A549 (cell line): ENCODE measurements around the gene KPTN. TPM values are rescaled to one million over a fixed set of nuclear protein-coding genes. Genes with fewer than 3 reads are reported as not detected.
A peak's percentile ranks its signal among the peaks of the same experiment; 100 is the strongest.

Experiments used
- ATAC-seq, 2 experiments: fragments of 200-7000 bp in 1 of 2; fragments of >200 bp in 1 of 2; cut with Nextera tagmentation in 1 of 2; cut with Tn5 transposase in 1 of 2; 3 replicates each; pipeline versions ENCODE4 v1.8.0 to v1.9.1; 2018 to 2020; ENCODE audit warnings: mild to moderate bottlenecking in 1 of 2, moderate library complexity in 1 of 2
- CTCF ChIA-PET: fragments of 300-600 bp; sonication (Branson Sonifier 250); formaldehyde crosslinking; extraction: SDS; loops from one replicate; lab custom pipeline; 2021; ENCODE audit warnings: antibody characterized with exemption, inconsistent platforms; lab: Yijun Ruan, JAX
- POLR2A ChIA-PET: fragments of 350-600 bp; formaldehyde crosslinking; extraction: SDS; loops from one replicate; lab custom pipeline; 2021; ENCODE audit warnings: antibody characterized with exemption, inconsistent platforms; lab: Yijun Ruan, JAX
- DNase-seq, 2 experiments: peaks; one replicate each; pipeline versions ENCODE4 v3.0.0 to v3.0.0-alpha.2; 2011 to 2016; ENCODE audit warnings: low read depth in 1 of 2, low spot score in 1 of 2
- FAIRE-seq: peaks from 2 replicates; lab custom pipeline; 2011; peaks lifted over from hg19 to GRCh38; lab: Jason Lieb, UNC
- H3K27ac ChIP-seq, 2 experiments: fragments of >200 bp; sonication (Bioruptor Twin); formaldehyde crosslinking; 3 replicates each; pipeline ENCODE4 v1.5.1; 2016 to 2017
- H3K4me1 ChIP-seq: fragments of >200 bp; sonication (Bioruptor Twin); formaldehyde crosslinking; 3 replicates; pipeline ENCODE4 v1.6.1; 2016
- H3K4me2 ChIP-seq: fragments of >200 bp; sonication (Bioruptor Twin); formaldehyde crosslinking; 3 replicates; pipeline ENCODE4 v1.6.1; 2016
- H3K4me3 ChIP-seq: fragments of >200 bp; sonication (Bioruptor Twin); formaldehyde crosslinking; 3 replicates; pipeline ENCODE4 v1.5.1; 2016
- H3K9me3 ChIP-seq: fragments of >200 bp; sonication (Bioruptor Twin); formaldehyde crosslinking; 3 replicates; pipeline ENCODE4 v1.6.1; 2016
- BCL3 ChIP-seq: fragments of >200 bp; sonication (Bioruptor Twin); formaldehyde crosslinking; IDR thresholded peaks from 3 replicates; pipeline ENCODE4 v1.6.1; 2016
- BHLHE40 ChIP-seq: IDR thresholded peaks from 2 replicates; pipeline ENCODE4 v1.6.1; 2012; ENCODE audit warnings: low read depth, low read length, inconsistent platforms
- CBX8 ChIP-seq: fragments of 200-600 bp; sonication (generic); IDR thresholded peaks from 2 replicates; pipeline ENCODE4 v1.6.1; 2016
- CHD4 ChIP-seq: fragments of 200-600 bp; sonication (generic); IDR thresholded peaks from 2 replicates; pipeline ENCODE4 v1.6.1; 2016; ENCODE audit warnings: antibody characterized with exemption, mild to moderate bottlenecking, borderline replicate concordance
- CTCF ChIP-seq: fragments of >200 bp; sonication (Bioruptor Twin); formaldehyde crosslinking; IDR thresholded peaks from 3 replicates; pipeline ENCODE4 v1.5.1; 2016
- EHMT2 ChIP-seq: fragments of 200-600 bp; sonication (generic); IDR thresholded peaks from 2 replicates; pipeline ENCODE4 v1.6.1; 2016; ENCODE audit warnings: antibody characterized with exemption, low read depth, mild to moderate bottlenecking, moderate library complexity
- ELK1 ChIP-seq: fragments of 150-350 bp; IDR thresholded peaks from 2 replicates; pipeline ENCODE4 v1.6.1; 2014; ENCODE audit warnings: low read depth, mild to moderate bottlenecking, low read length
- FOXS1 ChIP-seq: fragments of 250-450 bp; sonication (Bioruptor Pico); IDR thresholded peaks from 2 replicates; pipeline ENCODE4 v1.5.0; 2020; ENCODE audit warnings: mild to moderate bottlenecking, moderate library complexity
- GATA3 ChIP-seq: IDR thresholded peaks from 2 replicates; pipeline ENCODE4 v1.6.1; 2012; ENCODE audit warnings: borderline replicate concordance
- HES2 ChIP-seq: fragments of >200 bp; sonication (Bioruptor Twin); formaldehyde crosslinking; IDR thresholded peaks from 2 replicates; pipeline ENCODE4 v1.6.1; 2016
- HOXB5 ChIP-seq: fragments of 250-450 bp; sonication (Bioruptor Pico); IDR thresholded peaks from 2 replicates; pipeline ENCODE4 v1.5.0; 2020; ENCODE audit warnings: mild to moderate bottlenecking, moderate library complexity
- JUN ChIP-seq, 2 experiments: fragments of >200 bp; sonication (Bioruptor Twin); formaldehyde crosslinking; IDR thresholded peaks; 2 replicates in 1 of 2; 3 replicates in 1 of 2; pipeline ENCODE4 v1.6.1; 2016 to 2017
- JUNB ChIP-seq: fragments of >200 bp; sonication (Bioruptor Twin); formaldehyde crosslinking; IDR thresholded peaks from 2 replicates; pipeline ENCODE4 v1.6.1; 2016
- KDM1A ChIP-seq: fragments of 200-600 bp; sonication (generic); IDR thresholded peaks from 2 replicates; pipeline ENCODE4 v1.6.1; 2016; ENCODE audit warnings: low read depth, mild to moderate bottlenecking
- KDM5A ChIP-seq: fragments of 200-600 bp; sonication (generic); IDR thresholded peaks from 2 replicates; pipeline ENCODE4 v1.6.1; 2016; ENCODE audit warnings: antibody characterized with exemption, mild to moderate bottlenecking
- MAFK ChIP-seq: fragments of 450-650 bp; IDR thresholded peaks from 2 replicates; pipeline ENCODE4 v1.6.1; 2014; ENCODE audit not compliant: partially characterized antibody
- MYC ChIP-seq: IDR thresholded peaks from 2 replicates; pipeline ENCODE4 v1.6.1; 2012; ENCODE audit warnings: mild to moderate bottlenecking, inconsistent platforms, low read length, improper control_type of control experiment, borderline replicate concordance
- NFE2L2 ChIP-seq: fragments of 150-350 bp; conservative IDR thresholded peaks from 2 replicates; pipeline ENCODE4 v1.6.1; 2014; ENCODE audit warnings: low read length
- PBX3 ChIP-seq: IDR thresholded peaks from 2 replicates; pipeline ENCODE4 v1.6.1; 2012
- POLR2AphosphoS2 ChIP-seq: conservative IDR thresholded peaks from 2 replicates; pipeline ENCODE4 v1.6.1; 2012; ENCODE audit warnings: low read length, improper control_type of control experiment, inconsistent platforms
- RNF2 ChIP-seq: fragments of 200-600 bp; sonication (generic); IDR thresholded peaks from 2 replicates; pipeline ENCODE4 v1.6.1; 2016; ENCODE audit warnings: low read depth, mild to moderate bottlenecking, antibody characterized with exemption, moderate library complexity, borderline replicate concordance
- SMC3 ChIP-seq: fragments of >200 bp; sonication (Bioruptor Twin); formaldehyde crosslinking; IDR thresholded peaks from 3 replicates; pipeline ENCODE4 v1.6.1; 2018; ENCODE audit warnings: inconsistent platforms
- TP53 ChIP-seq: fragments of 250-450 bp; sonication (Bioruptor Pico); IDR thresholded peaks from 2 replicates; pipeline ENCODE4 v1.5.0; 2021; ENCODE audit warnings: mild to moderate bottlenecking, moderate library complexity
- ZNF302 ChIP-seq: fragments of 250-450 bp; sonication (Bioruptor Pico); IDR thresholded peaks from 2 replicates; pipeline ENCODE4 v1.9.0; 2021; ENCODE audit warnings: inconsistent platforms, mild to moderate bottlenecking, moderate library complexity
- ZSCAN20 ChIP-seq: fragments of 250-450 bp; sonication (Bioruptor Pico); IDR thresholded peaks from 2 replicates; pipeline ENCODE4 v1.8.0; 2022; ENCODE audit warnings: mild to moderate bottlenecking, moderate library complexity
- WGBS: methylation state at CpG from one replicate; pipeline ENCODE4 v1.1.6; 2017; ENCODE audit errors: missing lambda C conversion rate; 5-methylcytosine and 5-hydroxymethylcytosine counted together
- polyA plus RNA-seq, 4 experiments: library from polyadenylated mRNA; depleted of rRNA in 3 of 4; stranded (reverse); fragments of >200 nt; fragmentation: RNase III in 1 of 4; extraction: RNeasy Plus Mini Kit Qiagen cat#74134 plus additional on column Dnase treatment in 1 of 4; gene quantifications; 2 replicates in 3 of 4; 3 replicates in 1 of 4; pipeline ENCODE4 v1.2.3, GENCODE V29; 2011 to 2017

Gene KPTN
- polyA plus RNA-seq, 2 of the 4 experiments (the other 2 are of a cell fraction) = 10.6 to 20.6 TPM

GRCh38 chr19:47531640-47532387, 47.8 kb upstream of the KPTN start:
- no peak overlapping the region for H3K4me3 ChIP-seq
- peak; percentile 37 to 69; a peak in 3 of 6 replicates for ATAC-seq

GRCh38 chr19:47529018-47529742, 45.2 kb upstream of the KPTN start:
- Histone ChIP-seq H3K4me1 (no peaks in the 10 kb centered on the region), H3K27ac (no peak overlapping the region), H3K4me3 (no peak overlapping the region), H3K4me2 (no peak overlapping the region), H3K9me3 (no peaks in the 10 kb centered on the region)
- FAIRE-seq (no peak), ATAC-seq (no peak; a peak in 1 of 6 replicates), DNase-seq (no peak)
- no peak for TF ChIP-seq BCL3
- TF ChIP-seq HOXB5 (CRISPR knock-in tag) = no peak
- no peak for TF ChIP-seq ELK1
- no peak for TF ChIP-seq ZSCAN20 (CRISPR knock-in tag)
- TF ChIP-seq KDM1A = no peak
- no peak for TF ChIP-seq JUNB
- no peak for TF ChIP-seq MAFK
- TF ChIP-seq KDM5A = no peak
- no peak for TF ChIP-seq NFE2L2
- no peak for TF ChIP-seq SMC3
- TF ChIP-seq BHLHE40 = no peak
- no peak for TF ChIP-seq ZNF302
- no peak for TF ChIP-seq EHMT2
- TF ChIP-seq PBX3 = no peak
- no peak for TF ChIP-seq FOXS1
- CTCF ChIA-PET = interaction anchor here (0.6 to 3.7 kb wide), 11 partner anchors 9 to 499 kb away, joined by 3 to 34 read pairs (median 4); partner anchors contain the start of gene NAPA
- WGBS = 69% methylated on average over 16 of the region's 16 CpGs
- POLR2A ChIA-PET = no interaction called here

More at GRCh38 chr19:47531640-47532387, 47.8 kb upstream of the KPTN start:
- FAIRE-seq (no peak), DNase-seq (no peak)
- Histone ChIP-seq H3K4me2 (no peak overlapping the region), H3K9me3 (no peaks in the 10 kb centered on the region), H3K4me1 (no peaks in the 10 kb centered on the region), H3K27ac (no peak overlapping the region; a peak in 1 of 6 replicates)
- ChIA-PET POLR2A (interaction anchor here (0.6 kb wide), 1 partner anchor 35 kb away, joined by 6 read pairs; no protein-coding TSS in a partner anchor), CTCF (interaction anchor here (0.7 to 3.7 kb wide), 10 partner anchors 11 to 175 kb away, joined by 3 to 34 read pairs (median 4); partner anchors contain the start of gene NAPA)
- WGBS = 50% methylated on average over 14 of the region's 14 CpGs
- TF ChIP-seq ZNF302 (no peak), CBX8 (no peak), GATA3 (no peak), MYC (no peak), CHD4 (no peak), RNF2 (no peak), TP53 (no peak), BHLHE40 (no peak), JUN (IDR thresholded peaks at IDR 0.05) (no peak), HES2 (no peak), POLR2AphosphoS2 (no peak), CTCF (no peak)
